Ecto neural progenitor cell (in vitro differentiated cells): ENCODE measurements around the gene RGS5.

ENCODE experiments used
- DNase-seq: peaks from one replicate; pipeline ENCODE4 v3.0.0-alpha.2; 2018; ENCODE audit warnings: low spot score

Gene RGS5

GRCh38 chr1:163145435-163145834 lies 57.3 kb downstream of the RGS5 start:
- DNase-seq = no peak

- DNase-seq = no peak
Observed at GRCh38 chr1:163144418-163144817, 58.3 kb downstream of the RGS5 start.

DNA sequence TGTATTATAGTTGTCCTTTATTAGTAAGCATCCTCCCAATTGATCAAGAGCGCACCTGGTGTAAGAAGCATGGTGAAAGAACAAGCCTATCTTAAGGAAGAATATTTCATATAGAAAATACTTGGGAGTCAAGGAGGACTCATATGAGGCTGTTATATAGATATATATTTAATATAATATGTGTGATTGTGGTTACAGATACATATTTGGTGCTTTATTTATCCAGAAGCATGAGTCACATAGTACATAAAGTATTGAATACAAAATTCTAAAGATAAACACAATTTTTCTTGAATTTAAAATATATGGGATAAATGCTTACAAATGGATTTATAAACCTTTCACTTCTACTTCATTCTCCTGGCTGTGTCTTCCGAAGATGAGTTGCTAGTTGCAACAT lies 60.6 kb downstream of the RGS5 start:
- no peak for DNase-seq

DNA sequence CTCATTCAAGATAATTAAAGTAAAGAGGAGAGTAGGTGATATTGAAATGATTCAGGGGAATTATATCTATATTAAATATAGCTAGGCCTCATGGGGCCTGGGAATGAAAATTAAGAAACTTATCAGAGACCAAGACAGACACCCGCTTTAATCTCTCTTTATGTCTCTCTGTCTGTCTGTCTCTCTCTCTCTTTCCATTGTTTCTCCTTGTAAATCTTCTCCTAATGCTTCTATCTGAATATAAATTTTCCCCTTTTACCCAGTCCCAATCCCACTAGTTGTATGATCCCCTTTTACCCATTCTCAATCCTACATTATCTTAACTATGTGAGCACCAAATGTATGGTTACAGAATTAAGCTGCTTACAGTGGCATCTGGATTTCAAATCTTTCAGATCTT lies 61.2 kb downstream of the RGS5 start:
- no peak for DNase-seq

GRCh38 chr1:163137556-163138265 lies 65.0 kb downstream of the RGS5 start:
- DNase-seq = no peak

GRCh38 chr1:163131981-163132380 lies 70.7 kb downstream of the RGS5 start:
- no peak for DNase-seq

- no peak for DNase-seq
Observed at GRCh38 chr1:163130225-163130856, 72.4 kb downstream of the RGS5 start.

DNA sequence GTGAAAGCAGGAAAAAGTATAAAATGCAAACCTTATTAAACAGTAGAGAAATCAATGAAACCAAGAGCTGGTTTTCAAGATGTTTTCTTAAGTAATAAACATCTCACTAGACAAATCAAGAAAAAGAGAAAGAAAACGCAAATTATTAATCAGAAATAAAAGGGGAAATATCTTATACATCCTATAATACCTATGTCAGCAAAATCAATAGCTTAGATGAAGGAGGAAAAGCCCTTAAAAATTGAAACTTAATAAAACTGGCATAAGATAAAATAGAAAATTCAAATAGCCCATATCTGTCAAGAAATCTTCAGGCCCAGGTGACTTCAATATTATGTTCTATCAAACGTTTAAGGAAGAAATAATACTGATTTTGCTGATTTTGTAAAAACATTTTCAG lies 74.4 kb downstream of the RGS5 start:
- no peak for DNase-seq

- no peak for DNase-seq
Observed at GRCh38 chr1:163124812-163125211, 77.9 kb downstream of the RGS5 start.

DNA sequence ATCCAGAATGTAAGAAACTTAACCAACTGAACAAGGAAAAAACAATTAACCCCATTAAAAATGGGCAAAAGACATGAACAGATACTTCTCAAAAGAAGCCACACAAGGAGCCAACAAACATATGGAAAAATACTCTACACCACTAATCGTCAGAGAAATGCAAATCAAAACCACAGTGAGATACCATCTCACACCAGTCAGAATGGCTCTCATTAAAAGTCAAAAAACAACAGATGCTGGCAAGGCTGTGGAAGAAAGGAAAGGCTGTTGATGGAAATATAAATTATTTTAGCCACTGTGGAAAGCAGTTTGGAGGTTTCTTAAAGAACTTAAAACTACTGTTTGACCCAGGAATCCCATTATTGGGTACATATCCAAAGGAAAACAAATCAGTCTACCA lies 82.3 kb downstream of the RGS5 start:
- no peak for DNase-seq

DNA sequence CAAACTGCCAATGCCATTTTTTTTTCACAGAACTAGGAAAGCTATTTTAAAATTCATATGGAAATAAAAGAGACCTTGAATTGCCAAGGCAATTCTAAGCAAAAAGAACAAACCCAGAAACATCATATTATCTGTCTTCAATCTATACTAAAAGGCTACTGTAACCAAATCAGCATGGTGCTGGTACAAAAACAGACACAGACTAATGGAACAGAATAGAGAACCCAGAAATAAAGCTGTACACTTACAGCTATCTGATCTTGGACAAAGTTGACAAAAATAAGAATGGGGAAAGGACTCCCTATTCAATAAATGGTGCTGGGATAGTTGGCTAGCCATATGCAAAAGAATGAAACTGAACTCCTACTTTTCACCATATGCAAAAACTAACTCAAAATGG lies 83.0 kb downstream of the RGS5 start:
- DNase-seq = no peak

DNA sequence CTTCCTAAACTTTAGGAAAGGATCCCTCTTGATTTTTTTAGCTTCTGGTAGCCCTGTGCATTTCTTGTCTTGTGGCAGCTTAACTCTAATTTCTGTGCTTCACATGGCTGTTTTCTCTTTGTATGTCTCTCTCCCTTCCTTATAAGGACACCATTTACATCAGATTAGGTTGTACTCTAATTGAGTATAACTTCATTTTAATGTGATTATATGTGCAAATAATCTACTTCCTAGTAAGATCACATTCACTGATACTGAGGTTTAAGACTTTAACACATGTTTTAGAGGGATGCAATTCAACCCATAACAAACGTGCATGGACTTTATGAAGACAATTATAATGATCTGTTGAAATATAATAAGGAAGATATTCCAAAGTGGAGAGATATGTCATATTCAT lies 86.8 kb downstream of the RGS5 start:
- no peak for DNase-seq

- DNase-seq = no peak
Observed at GRCh38 chr1:163107655-163108054, 95.1 kb downstream of the RGS5 start.

DNA sequence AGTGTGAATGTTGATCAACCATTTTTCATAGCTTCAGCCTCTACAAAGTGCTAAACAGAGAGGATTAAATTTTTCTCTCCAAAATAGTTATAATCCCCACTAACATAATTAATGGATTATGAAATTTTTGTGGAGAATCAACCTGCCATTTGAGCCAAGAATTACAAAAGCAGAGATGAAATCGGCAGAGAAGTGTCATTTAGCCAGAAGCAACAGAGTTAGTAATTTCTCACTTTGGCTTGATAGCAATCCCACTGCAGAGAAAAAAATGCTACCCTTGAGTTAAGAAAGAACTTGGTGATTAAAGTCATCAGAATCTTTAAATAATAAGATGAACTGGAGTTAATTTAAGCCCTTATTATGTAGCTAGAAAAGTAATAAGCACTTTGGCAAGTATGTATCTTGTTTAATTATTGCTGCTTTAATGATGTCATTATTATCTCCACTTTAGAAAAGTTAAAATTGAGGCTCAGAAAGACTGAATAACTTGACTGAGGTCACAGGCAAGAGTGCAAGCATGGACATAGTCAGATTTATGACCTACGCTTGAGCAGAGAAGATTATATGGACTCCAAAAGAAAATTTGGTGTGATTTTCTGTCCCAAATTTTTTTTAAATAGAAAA lies 96.2 kb downstream of the RGS5 start:
- no peak for DNase-seq

- DNase-seq = no peak
Observed at GRCh38 chr1:163104385-163105099, 98.2 kb downstream of the RGS5 start.

DNA sequence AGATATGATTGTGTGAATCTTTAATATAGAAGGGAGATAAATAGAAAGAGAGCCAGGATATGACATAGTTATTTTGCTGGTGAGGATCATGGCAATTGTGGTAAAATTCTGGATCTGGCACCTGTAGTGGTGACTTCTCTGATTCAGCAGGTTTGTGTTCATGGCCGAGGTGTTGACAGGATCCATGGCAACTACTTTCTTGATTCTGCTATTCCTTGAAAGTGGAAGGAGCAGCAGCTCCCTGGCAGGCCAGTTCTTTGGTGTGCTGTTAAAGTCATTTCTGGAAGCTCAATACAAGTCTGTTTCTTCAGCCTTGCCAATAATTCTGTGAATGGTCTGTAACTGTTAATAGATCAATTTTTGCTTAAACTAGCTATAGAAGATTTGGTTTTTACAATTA lies 100.1 kb downstream of the RGS5 start:
- no peak for DNase-seq

- no peak for DNase-seq
Observed at GRCh38 chr1:163095213-163095612, 107.5 kb downstream of the RGS5 start.

- no peak for DNase-seq
Observed at GRCh38 chr1:163094589-163094988, 108.1 kb downstream of the RGS5 start.

DNA sequence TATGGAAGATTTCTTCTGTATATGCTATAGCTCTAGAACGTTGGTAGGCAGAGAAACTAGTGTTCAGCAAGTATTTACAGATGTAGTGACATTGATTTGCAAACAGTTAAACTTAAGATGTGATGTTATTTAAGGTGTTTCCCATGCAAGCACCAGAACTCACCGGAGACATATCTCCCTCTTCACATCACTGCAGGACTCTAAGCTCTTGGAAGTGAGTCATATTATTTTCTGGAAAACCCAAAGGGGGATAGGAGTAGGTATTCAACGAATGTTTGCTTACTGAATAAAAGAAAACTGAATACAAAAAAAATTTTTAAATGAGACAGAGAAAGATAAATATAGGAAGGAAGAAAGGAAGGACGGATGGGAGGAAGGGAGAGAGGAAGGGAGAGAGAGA lies 108.5 kb downstream of the RGS5 start:
- no peak for DNase-seq

- no peak for DNase-seq
Observed at GRCh38 chr1:163093579-163093978, 109.1 kb downstream of the RGS5 start.

- DNase-seq = no peak
Observed at GRCh38 chr1:163093169-163093568, 109.5 kb downstream of the RGS5 start.
